Osteocyte (in vitro differentiated cells): ENCODE measurements around the gene AIF1. TPM values are rescaled to one million over a fixed set of nuclear protein-coding genes. Genes with fewer than 3 reads are reported as not detected.

ENCODE experiments used
- DNase-seq: peaks from one replicate; pipeline ENCODE4 v3.0.0; 2021; ENCODE audit warnings: mixed read lengths; ENCODE audit not compliant: unreplicated experiment; ENCODE audit errors: extremely low spot score
- H3K27ac Mint-ChIP-seq: one replicate; pipeline ENCODE4 v1.8.0; 2021; ENCODE audit warnings: mild to moderate bottlenecking, mixed read lengths; ENCODE audit not compliant: unreplicated experiment
- H3K27me3 Mint-ChIP-seq: one replicate; pipeline ENCODE4 v1.8.0; 2021; ENCODE audit warnings: mixed read lengths; ENCODE audit not compliant: unreplicated experiment
- H3K36me3 Mint-ChIP-seq: one replicate; pipeline ENCODE4 v1.8.0; 2021; ENCODE audit warnings: mixed read lengths; ENCODE audit not compliant: unreplicated experiment
- H3K4me1 Mint-ChIP-seq: one replicate; pipeline ENCODE4 v1.8.0; 2021; ENCODE audit warnings: mixed read lengths; ENCODE audit not compliant: unreplicated experiment
- H3K4me3 Mint-ChIP-seq: one replicate; pipeline ENCODE4 v1.8.0; 2021; ENCODE audit warnings: mild to moderate bottlenecking, moderate library complexity, mixed read lengths; ENCODE audit not compliant: unreplicated experiment
- H3K9me3 Mint-ChIP-seq: one replicate; pipeline ENCODE4 v1.8.0; 2021; ENCODE audit warnings: mixed read lengths; ENCODE audit not compliant: unreplicated experiment
- total RNA-seq: library from RNA; stranded (reverse); gene quantifications from 2 replicates; pipeline ENCODE4 v1.2.1, GENCODE V29; 2021
- TF ChIP-seq, protein P1 (sequence below): fragments of 200-600 bp; sonication (generic); IDR thresholded peaks from 2 replicates; pipeline ENCODE4 v1.5.0; 2021; ENCODE audit warnings: antibody characterized with exemption, mild to moderate bottlenecking, moderate library complexity

AIF1 gene
- total RNA-seq, 1 donor from 2014 or later: not detected

DNA sequence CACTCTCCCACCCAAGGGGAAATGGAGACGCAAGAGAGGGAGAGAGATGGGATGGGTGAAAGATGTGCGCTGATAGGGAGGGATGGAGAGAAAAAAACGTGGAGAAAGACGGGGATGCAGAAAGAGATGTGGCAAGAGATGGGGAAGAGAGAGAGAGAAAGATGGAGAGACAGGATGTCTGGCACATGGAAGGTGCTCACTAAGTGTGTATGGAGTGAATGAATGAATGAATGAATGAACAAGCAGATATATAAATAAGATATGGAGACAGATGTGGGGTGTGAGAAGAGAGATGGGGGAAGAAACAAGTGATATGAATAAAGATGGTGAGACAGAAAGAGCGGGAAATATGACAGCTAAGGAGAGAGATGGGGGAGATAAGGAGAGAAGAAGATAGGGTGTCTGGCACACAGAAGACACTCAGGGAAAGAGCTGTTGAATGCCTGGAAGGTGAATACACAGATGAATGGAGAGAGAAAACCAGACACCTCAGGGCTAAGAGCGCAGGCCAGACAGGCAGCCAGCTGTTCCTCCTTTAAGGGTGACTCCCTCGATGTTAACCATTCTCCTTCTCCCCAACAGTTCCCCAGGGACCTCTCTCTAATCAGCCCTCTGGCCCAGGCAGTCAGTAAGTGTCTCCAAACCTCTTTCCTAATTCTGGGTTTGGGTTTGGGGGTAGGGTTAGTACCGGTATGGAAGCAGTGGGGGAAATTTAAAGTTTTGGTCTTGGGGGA lies 38.9 kb upstream of the AIF1 start:
- H3K36me3 Mint-ChIP-seq: no peaks in the 10 kb centered on the region
- no peaks in the 10 kb centered on the region for H3K27me3 Mint-ChIP-seq
- TF ChIP-seq, protein P1, sequence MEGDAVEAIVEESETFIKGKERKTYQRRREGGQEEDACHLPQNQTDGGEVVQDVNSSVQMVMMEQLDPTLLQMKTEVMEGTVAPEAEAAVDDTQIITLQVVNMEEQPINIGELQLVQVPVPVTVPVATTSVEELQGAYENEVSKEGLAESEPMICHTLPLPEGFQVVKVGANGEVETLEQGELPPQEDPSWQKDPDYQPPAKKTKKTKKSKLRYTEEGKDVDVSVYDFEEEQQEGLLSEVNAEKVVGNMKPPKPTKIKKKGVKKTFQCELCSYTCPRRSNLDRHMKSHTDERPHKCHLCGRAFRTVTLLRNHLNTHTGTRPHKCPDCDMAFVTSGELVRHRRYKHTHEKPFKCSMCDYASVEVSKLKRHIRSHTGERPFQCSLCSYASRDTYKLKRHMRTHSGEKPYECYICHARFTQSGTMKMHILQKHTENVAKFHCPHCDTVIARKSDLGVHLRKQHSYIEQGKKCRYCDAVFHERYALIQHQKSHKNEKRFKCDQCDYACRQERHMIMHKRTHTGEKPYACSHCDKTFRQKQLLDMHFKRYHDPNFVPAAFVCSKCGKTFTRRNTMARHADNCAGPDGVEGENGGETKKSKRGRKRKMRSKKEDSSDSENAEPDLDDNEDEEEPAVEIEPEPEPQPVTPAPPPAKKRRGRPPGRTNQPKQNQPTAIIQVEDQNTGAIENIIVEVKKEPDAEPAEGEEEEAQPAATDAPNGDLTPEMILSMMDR: no peak
- H3K27ac Mint-ChIP-seq: no peak overlapping the region
- H3K4me3 Mint-ChIP-seq: no peak overlapping the region
- H3K9me3 Mint-ChIP-seq: no peaks in the 10 kb centered on the region
- H3K4me1 Mint-ChIP-seq: peaks cover 7% of the 10 kb centered on the region
- no peak for DNase-seq

DNA sequence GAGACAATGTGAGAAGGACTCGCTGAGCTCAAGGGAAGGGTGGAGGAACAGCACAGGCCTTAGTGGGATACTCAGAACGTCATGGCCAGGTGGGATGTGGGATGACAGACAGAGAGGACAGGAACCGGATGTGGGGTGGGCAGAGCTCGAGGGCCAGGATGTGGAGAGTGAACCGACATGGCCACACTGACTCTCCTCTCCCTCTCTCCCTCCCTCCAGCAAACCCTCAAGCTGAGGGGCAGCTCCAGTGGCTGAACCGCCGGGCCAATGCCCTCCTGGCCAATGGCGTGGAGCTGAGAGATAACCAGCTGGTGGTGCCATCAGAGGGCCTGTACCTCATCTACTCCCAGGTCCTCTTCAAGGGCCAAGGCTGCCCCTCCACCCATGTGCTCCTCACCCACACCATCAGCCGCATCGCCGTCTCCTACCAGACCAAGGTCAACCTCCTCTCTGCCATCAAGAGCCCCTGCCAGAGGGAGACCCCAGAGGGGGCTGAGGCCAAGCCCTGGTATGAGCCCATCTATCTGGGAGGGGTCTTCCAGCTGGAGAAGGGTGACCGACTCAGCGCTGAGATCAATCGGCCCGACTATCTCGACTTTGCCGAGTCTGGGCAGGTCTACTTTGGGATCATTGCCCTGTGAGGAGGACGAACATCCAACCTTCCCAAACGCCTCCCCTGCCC lies 38.0 kb upstream of the AIF1 start:
- Mint-ChIP-seq H3K9me3 (no peaks in the 10 kb centered on the region), H3K36me3 (no peaks in the 10 kb centered on the region), H3K4me3 (no peak overlapping the region), H3K27me3 (no peaks in the 10 kb centered on the region), H3K4me1 (peaks cover 16% of the 10 kb centered on the region), H3K27ac (no peak overlapping the region)
- no peak for DNase-seq
- TF ChIP-seq, protein P1: no peak

DNA sequence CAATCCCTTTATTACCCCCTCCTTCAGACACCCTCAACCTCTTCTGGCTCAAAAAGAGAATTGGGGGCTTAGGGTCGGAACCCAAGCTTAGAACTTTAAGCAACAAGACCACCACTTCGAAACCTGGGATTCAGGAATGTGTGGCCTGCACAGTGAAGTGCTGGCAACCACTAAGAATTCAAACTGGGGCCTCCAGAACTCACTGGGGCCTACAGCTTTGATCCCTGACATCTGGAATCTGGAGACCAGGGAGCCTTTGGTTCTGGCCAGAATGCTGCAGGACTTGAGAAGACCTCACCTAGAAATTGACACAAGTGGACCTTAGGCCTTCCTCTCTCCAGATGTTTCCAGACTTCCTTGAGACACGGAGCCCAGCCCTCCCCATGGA lies 37.5 kb upstream of the AIF1 start:
- TF ChIP-seq, protein P1: no peak
- no peak overlapping the region for H3K4me3 Mint-ChIP-seq
- H3K27ac Mint-ChIP-seq: no peak overlapping the region
- H3K9me3 Mint-ChIP-seq: no peaks in the 10 kb centered on the region
- H3K36me3 Mint-ChIP-seq: no peaks in the 10 kb centered on the region
- peaks cover 16% of the 10 kb centered on the region for H3K4me1 Mint-ChIP-seq
- H3K27me3 Mint-ChIP-seq: no peaks in the 10 kb centered on the region
- DNase-seq: no peak

DNA sequence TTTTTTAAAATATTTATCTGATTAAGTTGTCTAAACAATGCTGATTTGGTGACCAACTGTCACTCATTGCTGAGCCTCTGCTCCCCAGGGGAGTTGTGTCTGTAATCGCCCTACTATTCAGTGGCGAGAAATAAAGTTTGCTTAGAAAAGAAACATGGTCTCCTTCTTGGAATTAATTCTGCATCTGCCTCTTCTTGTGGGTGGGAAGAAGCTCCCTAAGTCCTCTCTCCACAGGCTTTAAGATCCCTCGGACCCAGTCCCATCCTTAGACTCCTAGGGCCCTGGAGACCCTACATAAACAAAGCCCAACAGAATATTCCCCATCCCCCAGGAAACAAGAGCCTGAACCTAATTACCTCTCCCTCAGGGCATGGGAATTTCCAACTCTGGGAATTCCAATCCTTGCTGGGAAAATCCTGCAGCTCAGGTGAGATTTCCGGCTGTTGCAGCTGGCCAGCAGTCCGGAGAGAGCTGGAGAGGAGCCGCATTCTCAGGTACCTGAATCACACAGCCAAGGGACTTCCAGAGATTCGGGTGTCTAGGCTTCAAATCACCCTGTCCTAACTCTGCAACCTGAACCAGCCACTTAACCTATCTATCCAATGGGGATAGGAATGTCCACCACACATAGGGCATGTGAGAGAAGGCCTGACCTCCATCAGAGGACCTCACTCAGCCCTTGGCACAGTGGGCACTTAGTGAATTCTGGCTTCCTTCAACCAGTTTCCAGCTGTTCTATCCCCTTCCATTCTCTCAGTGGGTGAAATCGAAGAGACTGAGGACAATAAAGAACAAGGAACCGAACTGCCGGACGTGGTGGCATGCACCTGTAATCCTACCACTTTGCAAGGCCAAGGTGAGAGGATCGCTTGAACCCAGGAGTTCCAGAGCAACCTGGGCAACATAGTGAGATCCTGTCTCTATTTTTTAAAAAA lies 36.6 kb upstream of the AIF1 start:
- H3K27me3 Mint-ChIP-seq: no peaks in the 10 kb centered on the region
- no peaks in the 10 kb centered on the region for H3K9me3 Mint-ChIP-seq
- no peak for DNase-seq
- TF ChIP-seq, protein P1: no peak
- no peaks in the 10 kb centered on the region for H3K36me3 Mint-ChIP-seq
- peaks cover 16% of the 10 kb centered on the region for H3K4me1 Mint-ChIP-seq
- no peak overlapping the region for H3K4me3 Mint-ChIP-seq
- no peak overlapping the region for H3K27ac Mint-ChIP-seq
